ENCODE data around the gene RWDD3.

- TF ChIP-seq CTCF (IDR thresholded peaks at IDR 0.05), result no peak
- TF ChIP-seq POLR2A (IDR thresholded peaks at IDR 0.05), result no peak
Measured at GRCh38 chr1:95247607-95248006, 13.6 kb downstream of the RWDD3 start.
